Cardiac fibroblast (primary cell): Measurements from ENCODE around the gene HTATIP2.
A peak's percentile ranks its signal among the peaks of the same experiment; 100 is the strongest.
"Not testable (repeated sequence)": the region's sequence is repeated elsewhere in the genome, so short reads cannot be mapped to it uniquely, and the experiment has no call there.

ENCODE experiments used
- DNase-seq, 2 donors: peaks; one replicate each; pipeline versions ENCODE4 v3.0.0 to v3.0.0-alpha.2; 2010; ENCODE audit warnings: low read depth in 2 of 2
- H3K4me3 ChIP-seq, 2 donors: replicated peaks in 1 of 2; 1 replicate in 1 of 2; 2 replicates in 1 of 2; pipeline ENCODE4 v1.5.1; 2011; ENCODE audit warnings: low read depth in 2 of 2, low read length in 2 of 2, mild to moderate bottlenecking in 2 of 2, moderate library complexity in 1 of 2
- TF ChIP-seq, protein P1 (sequence below): IDR thresholded peaks from one replicate; pipeline ENCODE4 v1.5.1; 2011; ENCODE audit warnings: low read depth, mild to moderate bottlenecking, low read length, inconsistent platforms

The HTATIP2 gene

GRCh38 chr11:20369826-20370225 is 6.3 kb downstream of the HTATIP2 start:
- TF ChIP-seq, protein P1, sequence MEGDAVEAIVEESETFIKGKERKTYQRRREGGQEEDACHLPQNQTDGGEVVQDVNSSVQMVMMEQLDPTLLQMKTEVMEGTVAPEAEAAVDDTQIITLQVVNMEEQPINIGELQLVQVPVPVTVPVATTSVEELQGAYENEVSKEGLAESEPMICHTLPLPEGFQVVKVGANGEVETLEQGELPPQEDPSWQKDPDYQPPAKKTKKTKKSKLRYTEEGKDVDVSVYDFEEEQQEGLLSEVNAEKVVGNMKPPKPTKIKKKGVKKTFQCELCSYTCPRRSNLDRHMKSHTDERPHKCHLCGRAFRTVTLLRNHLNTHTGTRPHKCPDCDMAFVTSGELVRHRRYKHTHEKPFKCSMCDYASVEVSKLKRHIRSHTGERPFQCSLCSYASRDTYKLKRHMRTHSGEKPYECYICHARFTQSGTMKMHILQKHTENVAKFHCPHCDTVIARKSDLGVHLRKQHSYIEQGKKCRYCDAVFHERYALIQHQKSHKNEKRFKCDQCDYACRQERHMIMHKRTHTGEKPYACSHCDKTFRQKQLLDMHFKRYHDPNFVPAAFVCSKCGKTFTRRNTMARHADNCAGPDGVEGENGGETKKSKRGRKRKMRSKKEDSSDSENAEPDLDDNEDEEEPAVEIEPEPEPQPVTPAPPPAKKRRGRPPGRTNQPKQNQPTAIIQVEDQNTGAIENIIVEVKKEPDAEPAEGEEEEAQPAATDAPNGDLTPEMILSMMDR = no peak
- no peak for DNase-seq

GRCh38 chr11:20372081-20372626 is 8.6 kb downstream of the HTATIP2 start:
- TF ChIP-seq, protein P1 = no peak
- no peak overlapping the region for H3K4me3 ChIP-seq
- no peak for DNase-seq

More at GRCh38 chr11:20369826-20370225, 6.3 kb downstream of the HTATIP2 start:
- H3K4me3 ChIP-seq = no peak overlapping the region

DNA sequence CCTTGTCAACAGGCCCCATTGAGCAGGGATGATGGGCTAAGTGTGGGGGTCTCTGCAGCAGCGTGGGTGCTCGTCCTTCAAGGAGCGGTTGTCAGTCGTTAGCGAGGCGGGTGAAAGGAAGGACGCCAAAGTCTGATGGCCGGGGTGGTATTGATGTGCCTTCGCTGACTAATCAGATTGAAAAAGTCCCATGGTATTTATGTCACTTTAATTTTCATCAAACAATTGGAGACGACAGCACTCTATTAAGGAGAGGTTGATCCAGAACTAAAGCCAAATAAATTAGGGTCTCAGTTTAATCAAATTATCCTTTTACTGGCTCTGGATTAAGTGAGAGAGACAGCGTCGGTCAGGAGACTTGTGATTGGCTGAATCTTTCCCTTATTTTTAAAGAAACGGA is 9.6 kb downstream of the HTATIP2 start:
- H3K4me3 ChIP-seq = no peak overlapping the region
- TF ChIP-seq, protein P1 = no peak

DNA sequence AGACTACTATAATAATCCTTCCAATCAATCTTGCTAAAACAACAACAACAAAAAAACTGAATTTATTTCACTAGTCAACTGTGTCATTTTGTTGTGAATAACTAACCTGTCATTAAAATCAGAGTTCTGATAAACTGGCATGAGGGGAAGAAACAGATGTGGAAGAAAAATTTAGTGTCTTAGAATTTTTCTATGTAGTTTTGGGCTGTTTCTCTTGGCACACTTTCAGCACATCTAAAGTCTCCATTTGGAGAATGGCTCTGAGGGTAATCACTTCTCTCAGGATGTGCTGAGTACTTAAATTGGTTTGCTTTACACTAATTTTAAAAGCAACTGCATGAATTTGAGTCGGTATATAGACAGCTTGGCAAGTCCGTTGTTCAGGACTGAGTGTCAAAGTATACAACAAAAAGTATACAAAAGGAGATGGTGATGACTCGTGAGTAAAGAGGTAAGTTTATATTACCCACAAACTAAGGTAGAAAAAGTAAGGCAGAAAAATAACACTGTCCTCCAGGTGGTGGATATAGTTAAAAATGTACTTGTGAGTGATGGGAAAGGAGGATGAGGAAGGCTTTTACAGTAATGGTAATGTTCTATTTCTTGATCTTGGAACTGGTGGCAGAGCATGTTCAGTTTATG is 10.2 kb downstream of the HTATIP2 start:
- DNase-seq = no peak
- TF ChIP-seq, protein P1 = no peak
- H3K4me3 ChIP-seq = no peak overlapping the region

More for the DNA sequence above, 9.6 kb downstream of the HTATIP2 start:
- no peak for DNase-seq

DNA sequence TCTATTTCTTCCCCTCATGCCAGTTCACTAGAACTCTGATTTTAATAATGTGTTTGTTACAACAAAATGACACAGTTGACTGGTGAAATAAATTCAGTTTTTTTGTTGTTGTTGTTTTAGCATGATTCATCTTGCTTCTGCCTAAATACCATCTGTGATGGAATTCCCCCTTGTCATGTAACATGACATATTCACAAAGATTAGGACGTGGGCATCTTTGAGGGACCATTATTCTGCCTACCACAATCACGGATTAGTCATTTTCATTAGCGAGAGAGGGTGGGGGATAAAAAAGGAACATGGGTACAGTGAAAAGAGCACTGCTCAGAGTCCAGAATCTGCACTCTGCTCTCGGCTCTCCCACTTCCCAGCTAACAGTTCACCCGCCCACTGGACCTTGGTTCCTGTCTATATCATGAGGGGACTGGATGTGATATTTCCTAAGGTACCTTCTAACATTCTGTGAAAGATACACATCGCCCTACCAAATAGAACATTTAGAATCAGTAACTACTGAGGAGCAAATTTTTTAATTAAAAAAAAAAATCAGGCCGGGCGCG is 11.3 kb downstream of the HTATIP2 start:
- H3K4me3 ChIP-seq = no peak overlapping the region
- TF ChIP-seq, protein P1 = no peak
- DNase-seq = peak in 1 of 2 donors; percentile 76

DNA sequence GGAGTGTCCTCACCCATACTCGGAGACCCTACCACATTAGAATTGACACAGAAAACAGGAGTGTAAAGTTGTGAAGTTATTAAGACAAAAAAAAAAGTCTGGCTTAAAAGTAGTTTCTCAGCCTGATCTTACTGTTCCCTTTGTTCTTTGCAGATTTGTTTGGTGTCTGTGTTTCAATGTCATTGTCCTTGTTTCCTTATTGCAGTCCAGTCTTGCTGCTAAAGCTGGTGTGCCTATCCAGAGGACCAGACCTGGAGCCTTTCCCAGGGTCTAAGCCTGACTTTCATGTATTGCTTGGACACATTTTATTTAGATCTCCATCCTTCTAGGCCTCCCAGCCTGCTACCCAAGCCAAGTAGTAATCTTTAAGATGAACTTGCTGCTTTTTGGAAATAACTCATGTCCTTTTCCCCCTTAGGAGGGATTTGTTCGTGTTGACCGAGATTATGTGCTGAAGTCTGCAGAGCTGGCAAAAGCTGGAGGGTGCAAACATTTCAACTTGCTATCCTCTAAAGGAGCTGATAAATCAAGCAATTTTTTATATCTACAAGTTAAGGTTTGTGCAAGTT is 12.7 kb downstream of the HTATIP2 start:
- H3K4me3 ChIP-seq = no peak overlapping the region
- TF ChIP-seq, protein P1 = no peak
- no peak for DNase-seq

- DNase-seq = not testable (repeated sequence)
Measured at GRCh38 chr11:20385996-20386395, 22.5 kb downstream of the HTATIP2 start.

More at GRCh38 chr11:20385996-20386395, 22.5 kb downstream of the HTATIP2 start:
- not testable (repeated sequence) for H3K4me3 ChIP-seq
